GM13977 (cell line): ENCODE measurements around the gene ENTPD7.

ENCODE experiments used
- DNase-seq: peaks from one replicate; pipeline ENCODE4 v3.0.0; 2012; ENCODE audit warnings: low spot score
- CTCF ChIP-seq: IDR thresholded peaks from 2 replicates; pipeline ENCODE4 v1.5.1; 2012; ENCODE audit warnings: mild to moderate bottlenecking, control low read depth; ENCODE audit not compliant: insufficient read depth; ENCODE audit errors: extremely low read depth, missing control alignments
- in situ Hi-C: fragments of 300-500 bp; cut with MboI; formaldehyde crosslinking; loops from one replicate; pipeline ENCODE4 v1.12.0; 2022; ENCODE audit warnings: low sequenced_read_pairs, low pct_unique_long_range_greater_than_20kb, mixed read lengths, inconsistent platforms; ENCODE audit not compliant: unreplicated experiment

ENTPD7 gene

GRCh38 chr10:99750641-99751040 lies 91.3 kb downstream of the ENTPD7 start:
- TF ChIP-seq CTCF = no peak
- in situ Hi-C loops = no loop called here

GRCh38 chr10:99754670-99755069 lies 95.4 kb downstream of the ENTPD7 start:
- DNase-seq = no peak
- in situ Hi-C loops = no loop called here
- TF ChIP-seq CTCF = no peak

More at GRCh38 chr10:99750641-99751040, 91.3 kb downstream of the ENTPD7 start:
- DNase-seq = no peak
